CD4-positive, alpha-beta T cell (primary cell): ENCODE data around the gene DGKB. TPM values are rescaled to one million over a fixed set of nuclear protein-coding genes. Genes with fewer than 3 reads are reported as not detected.

Experiments used
- ATAC-seq: fragments of 200-7000 bp; cut with Tn5 transposase; one replicate; pipeline ENCODE4 v1.10.0; 2022; ENCODE audit warnings: mild to moderate bottlenecking; ENCODE audit not compliant: poor library complexity
- CTCF ChIA-PET: fragments of 350-600 bp; sonication (Branson Sonifier 250); formaldehyde crosslinking; loops from one replicate; lab custom pipeline; 2021; ENCODE audit warnings: antibody characterized with exemption, inconsistent platforms; lab: Charles Lee
- POLR2A ChIA-PET: fragments of 350-600 bp; sonication (Branson Sonifier 250); formaldehyde crosslinking; loops from one replicate; lab custom pipeline; 2021; ENCODE audit warnings: antibody characterized with exemption, inconsistent platforms; lab: Charles Lee
- DNase-seq, 14 experiments: peaks; one replicate each; pipeline ENCODE4 v3.0.0-alpha.2; 2013 to 2020; ENCODE audit warnings: mixed read lengths in 2 of 14
- H3K27ac ChIP-seq, 2 donors: one replicate each; pipeline versions ENCODE4 v1.5.1 to v1.7.0; 2013; ENCODE audit warnings: low read length in 2 of 2, low read depth in 1 of 2, mild to moderate bottlenecking in 1 of 2
- H3K27me3 ChIP-seq, 2 experiments: 1 replicate in 1 of 2; 2 replicates in 1 of 2; pipeline versions ENCODE4 v1.6.1 to v1.7.0; 2013; ENCODE audit warnings: low read length in 2 of 2, control low read depth in 1 of 2, mild to moderate bottlenecking in 1 of 2, moderate library complexity in 1 of 2; ENCODE audit not compliant: insufficient read depth in 2 of 2, control insufficient read depth in 1 of 2
- H3K36me3 ChIP-seq: one replicate; pipeline ENCODE4 v1.6.1; 2013; ENCODE audit warnings: low read length, control low read depth; ENCODE audit not compliant: insufficient read depth
- H3K4me1 ChIP-seq: one replicate; pipeline ENCODE4 v1.6.1; 2013; ENCODE audit warnings: low read length, control low read depth; ENCODE audit not compliant: insufficient read depth
- H3K4me3 ChIP-seq: one replicate; pipeline ENCODE4 v1.5.1; 2013; ENCODE audit warnings: mild to moderate bottlenecking, low read length, moderate library complexity
- H3K9me3 ChIP-seq, 2 experiments: 1 replicate in 1 of 2; 2 replicates in 1 of 2; pipeline versions ENCODE4 v1.6.1 to v1.7.0; 2013; ENCODE audit warnings: low read length in 2 of 2, mild to moderate bottlenecking in 2 of 2, control low read depth in 1 of 2, moderate library complexity in 1 of 2; ENCODE audit not compliant: control insufficient read depth in 1 of 2, insufficient read depth in 1 of 2
- H3K27ac Mint-ChIP-seq: one replicate; pipeline ENCODE4 v1.8.0; 2020; ENCODE audit warnings: mixed read lengths
- H3K27me3 Mint-ChIP-seq: one replicate; pipeline ENCODE4 v1.8.0; 2021; ENCODE audit warnings: mixed read lengths
- H3K36me3 Mint-ChIP-seq: one replicate; pipeline ENCODE4 v1.8.0; 2021; ENCODE audit warnings: low read depth, mixed read lengths
- H3K4me1 Mint-ChIP-seq: one replicate; pipeline ENCODE4 v1.8.0; 2021; ENCODE audit warnings: low read depth, mixed read lengths
- H3K4me3 Mint-ChIP-seq: one replicate; pipeline ENCODE4 v1.8.0; 2020; ENCODE audit warnings: mild to moderate bottlenecking, mixed read lengths
- H3K9me3 Mint-ChIP-seq: one replicate; pipeline ENCODE4 v1.8.0; 2020; ENCODE audit warnings: mixed read lengths
- intact Hi-C, 2 experiments: fragments of 100-400 bp; cut with DNase I in 1 of 2; cut with micrococcal nuclease in 1 of 2; formaldehyde crosslinking; loops; one replicate each; pipeline versions ENCODE4 v1.15.1 to v1.9.0; 2023 to 2025; cut with DNase I, micrococcal nuclease
- total RNA-seq, 174 experiments: library from RNA in 2 of 174; stranded (reverse) in 2 of 174; gene quantifications; one replicate each; pipeline ENCODE4 v1.2.3 and lab custom pipeline; 2021 to 2026
- TF ChIP-seq, protein P1 (sequence below): fragments of 200-600 bp; IDR thresholded peaks from one replicate; pipeline ENCODE4 v1.8.0; 2022; ENCODE audit warnings: antibody characterized with exemption, mild to moderate bottlenecking

The DGKB gene
- total RNA-seq, 2 experiments from 2014 or later = not detected

DNA sequence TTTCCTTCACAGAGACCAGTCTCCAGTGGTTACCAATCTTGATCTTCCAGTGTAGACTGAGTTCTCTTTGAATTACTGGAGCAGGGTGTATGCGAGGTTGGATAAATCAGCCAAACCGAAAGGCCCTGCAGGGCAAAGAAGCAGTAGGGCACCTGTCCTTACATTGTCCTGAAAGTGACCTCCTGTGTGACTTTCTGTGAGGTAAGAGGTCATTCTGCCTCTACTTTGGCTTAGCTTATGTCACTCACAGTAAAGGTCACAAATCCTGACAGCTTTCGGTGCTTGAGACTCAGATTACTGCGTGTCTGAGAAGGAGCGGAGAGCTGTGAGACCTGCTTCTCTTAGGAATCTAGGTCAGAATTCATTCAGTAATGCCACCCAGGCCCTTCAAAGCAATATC, 660.4 kb downstream of the DGKB start:
- Histone ChIP-seq H3K27me3 (no peaks in the 10 kb centered on the region), H3K27ac (no peak overlapping the region), H3K4me1 (no peaks in the 10 kb centered on the region), H3K9me3 (no peaks in the 10 kb centered on the region), H3K4me3 (no peak overlapping the region), H3K36me3 (no peaks in the 10 kb centered on the region)
- no peak overlapping the region for H3K4me3 Mint-ChIP-seq
- no peak overlapping the region for H3K27ac Mint-ChIP-seq
- no peak for DNase-seq
- no peaks in the 10 kb centered on the region for H3K9me3 Mint-ChIP-seq
- no peaks in the 10 kb centered on the region for H3K4me1 Mint-ChIP-seq
- CTCF ChIA-PET = no interaction called here
- POLR2A ChIA-PET = no interaction called here
- H3K36me3 Mint-ChIP-seq = no peaks in the 10 kb centered on the region
- TF ChIP-seq, protein P1, sequence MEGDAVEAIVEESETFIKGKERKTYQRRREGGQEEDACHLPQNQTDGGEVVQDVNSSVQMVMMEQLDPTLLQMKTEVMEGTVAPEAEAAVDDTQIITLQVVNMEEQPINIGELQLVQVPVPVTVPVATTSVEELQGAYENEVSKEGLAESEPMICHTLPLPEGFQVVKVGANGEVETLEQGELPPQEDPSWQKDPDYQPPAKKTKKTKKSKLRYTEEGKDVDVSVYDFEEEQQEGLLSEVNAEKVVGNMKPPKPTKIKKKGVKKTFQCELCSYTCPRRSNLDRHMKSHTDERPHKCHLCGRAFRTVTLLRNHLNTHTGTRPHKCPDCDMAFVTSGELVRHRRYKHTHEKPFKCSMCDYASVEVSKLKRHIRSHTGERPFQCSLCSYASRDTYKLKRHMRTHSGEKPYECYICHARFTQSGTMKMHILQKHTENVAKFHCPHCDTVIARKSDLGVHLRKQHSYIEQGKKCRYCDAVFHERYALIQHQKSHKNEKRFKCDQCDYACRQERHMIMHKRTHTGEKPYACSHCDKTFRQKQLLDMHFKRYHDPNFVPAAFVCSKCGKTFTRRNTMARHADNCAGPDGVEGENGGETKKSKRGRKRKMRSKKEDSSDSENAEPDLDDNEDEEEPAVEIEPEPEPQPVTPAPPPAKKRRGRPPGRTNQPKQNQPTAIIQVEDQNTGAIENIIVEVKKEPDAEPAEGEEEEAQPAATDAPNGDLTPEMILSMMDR = no peak
- intact Hi-C loops = no loop called here
- ATAC-seq = no peak
- H3K27me3 Mint-ChIP-seq = no peaks in the 10 kb centered on the region

DNA sequence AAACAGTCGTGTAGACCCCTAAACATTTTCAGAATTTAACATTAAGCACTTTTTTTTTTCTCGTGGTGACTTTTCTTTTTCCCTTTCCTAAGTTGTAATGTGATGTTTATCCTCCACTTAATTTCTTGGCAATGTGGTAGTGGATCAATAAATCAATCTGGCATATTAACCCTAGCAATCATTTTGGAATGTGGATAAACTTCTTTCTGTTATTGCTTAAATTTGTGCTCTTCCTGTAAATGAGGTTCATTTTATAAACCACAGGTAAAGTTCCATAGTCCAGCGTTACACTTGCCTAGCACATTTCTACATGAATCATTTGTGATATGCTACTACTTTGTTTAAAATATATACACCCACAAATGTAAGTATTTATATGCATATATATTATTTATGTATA, 665.7 kb downstream of the DGKB start:
- Mint-ChIP-seq H3K27me3 (no peaks in the 10 kb centered on the region), H3K27ac (no peak overlapping the region), H3K9me3 (no peaks in the 10 kb centered on the region), H3K36me3 (no peaks in the 10 kb centered on the region), H3K4me3 (no peak overlapping the region), H3K4me1 (no peaks in the 10 kb centered on the region)
- CTCF ChIA-PET = no interaction called here
- Histone ChIP-seq H3K36me3 (no peaks in the 10 kb centered on the region), H3K4me3 (no peak overlapping the region), H3K27ac (no peak overlapping the region), H3K4me1 (no peaks in the 10 kb centered on the region), H3K9me3 (no peaks in the 10 kb centered on the region), H3K27me3 (no peaks in the 10 kb centered on the region)
- ATAC-seq (no peak), DNase-seq (no peak)
- TF ChIP-seq, protein P1 = no peak
- intact Hi-C loops = no loop called here
- POLR2A ChIA-PET = no interaction called here

DNA sequence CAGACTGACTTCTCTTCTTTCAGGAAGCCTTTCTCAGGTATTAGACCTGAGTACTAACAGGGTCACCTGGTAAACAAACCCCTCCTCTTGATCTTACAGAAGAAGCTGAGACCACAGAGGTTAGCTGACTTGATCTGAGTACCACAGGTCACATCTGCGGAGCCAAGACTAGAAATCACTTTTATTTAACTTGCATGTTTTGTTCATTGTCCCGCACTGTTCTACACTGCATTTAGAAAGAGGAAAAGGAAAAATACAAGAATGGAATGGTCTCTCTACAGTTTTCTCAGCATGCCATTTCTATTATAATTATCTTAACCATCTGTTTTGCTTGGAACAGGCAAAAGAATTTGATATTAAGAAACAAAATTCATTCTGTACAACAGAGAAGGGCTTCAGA, 667.5 kb downstream of the DGKB start:
- DNase-seq (no peak), ATAC-seq (no peak)
- intact Hi-C loops = no loop called here
- no peaks in the 10 kb centered on the region for H3K4me1 Mint-ChIP-seq
- Histone ChIP-seq H3K4me1 (no peaks in the 10 kb centered on the region), H3K27me3 (no peaks in the 10 kb centered on the region), H3K9me3 (no peaks in the 10 kb centered on the region), H3K4me3 (no peak overlapping the region), H3K27ac (no peak overlapping the region), H3K36me3 (no peaks in the 10 kb centered on the region)
- TF ChIP-seq, protein P1 = no peak
- H3K36me3 Mint-ChIP-seq = no peaks in the 10 kb centered on the region
- no peak overlapping the region for H3K4me3 Mint-ChIP-seq
- no peaks in the 10 kb centered on the region for H3K9me3 Mint-ChIP-seq
- CTCF ChIA-PET = no interaction called here
- POLR2A ChIA-PET = no interaction called here
- no peak overlapping the region for H3K27ac Mint-ChIP-seq
- no peaks in the 10 kb centered on the region for H3K27me3 Mint-ChIP-seq
